Duodenal mucosa (tissue), 2 donors: ENCODE measurements around the gene CATSPER4.
A peak's percentile ranks its signal among the peaks of the same experiment; 100 is the strongest.

Experiments
- H3K27ac ChIP-seq: one replicate; pipeline ENCODE4 v1.7.0; 2013; ENCODE audit warnings: low read depth, low read length
- H3K27me3 ChIP-seq, 2 donors: one replicate each; pipeline ENCODE4 v1.7.0; 2013; ENCODE audit warnings: low read length in 2 of 2, control low read depth in 1 of 2; ENCODE audit not compliant: insufficient read depth in 2 of 2, control insufficient read depth in 1 of 2
- H3K36me3 ChIP-seq, 2 donors: one replicate each; pipeline ENCODE4 v1.7.0; 2013; ENCODE audit warnings: low read length in 2 of 2, control low read depth in 1 of 2; ENCODE audit not compliant: insufficient read depth in 2 of 2, control insufficient read depth in 1 of 2
- H3K4me1 ChIP-seq, 2 donors: one replicate each; pipeline ENCODE4 v1.7.0; 2013; ENCODE audit warnings: low read length in 2 of 2, control low read depth in 1 of 2; ENCODE audit not compliant: insufficient read depth in 2 of 2, control insufficient read depth in 1 of 2
- H3K4me3 ChIP-seq, 2 donors: one replicate each; pipeline ENCODE4 v1.7.0; 2013; ENCODE audit warnings: low read length in 2 of 2, low read depth in 1 of 2
- H3K9ac ChIP-seq, 2 donors: one replicate each; pipeline ENCODE4 v1.7.0; 2013; ENCODE audit warnings: low read length in 2 of 2, low read depth in 1 of 2
- H3K9me3 ChIP-seq, 2 donors: one replicate each; pipeline ENCODE4 v1.7.0; 2013; ENCODE audit warnings: low read length in 2 of 2, control low read depth in 1 of 2; ENCODE audit not compliant: control insufficient read depth in 1 of 2

The CATSPER4 gene

DNA sequence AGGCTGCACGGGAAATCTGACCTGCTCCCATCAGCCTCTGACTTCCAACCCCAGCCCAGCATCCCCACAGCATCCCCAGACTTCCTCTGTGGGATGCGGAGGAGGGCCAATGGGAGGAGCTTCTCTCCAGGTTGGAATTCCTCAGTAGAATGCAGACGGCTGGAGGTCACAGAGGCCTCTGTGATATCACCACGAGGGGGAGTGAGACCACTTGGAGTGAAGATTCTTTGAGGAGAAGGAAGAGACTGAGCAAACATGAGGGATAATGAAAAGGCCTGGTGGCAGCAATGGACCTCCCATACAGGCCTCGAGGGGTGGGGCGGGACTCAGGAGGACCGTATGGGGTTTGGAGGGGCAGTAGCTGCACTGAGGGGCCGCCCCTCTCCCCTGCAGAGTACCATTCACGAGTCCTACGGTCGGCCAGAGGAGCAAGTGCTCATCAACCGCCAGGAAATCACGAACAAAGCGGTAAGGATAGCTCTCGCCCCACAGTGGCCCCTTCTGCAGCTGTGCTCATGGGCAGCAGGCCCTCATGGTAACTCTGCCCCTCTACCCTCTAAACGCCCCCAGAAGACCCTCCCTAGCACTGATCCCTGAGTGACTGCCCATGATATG lies at the start of gene CATSPER4:
Gene CATSPER4, plus strand, starts transcription at position 230 of the 615 bp plus-strand sequence. Its CDS starts 26 bp downstream, at position 256.
- Histone ChIP-seq H3K4me1 (no peaks in the 10 kb centered on the region), H3K9ac (no peak within 1 kb of the TSS), H3K27ac (no peak within 1 kb of the TSS)

GRCh38 chr1:26142159-26142558 lies 48.2 kb upstream of the CATSPER4 start:
- Histone ChIP-seq H3K9ac (no peak overlapping the region), H3K4me3 (no peak overlapping the region), H3K27me3 (peaks cover 0 to 3% of the 10 kb centered on the region in 2 donors)

More for the DNA sequence above, at the start of gene CATSPER4:
- no peaks in the 10 kb centered on the region for H3K9me3 ChIP-seq
- no peak within 1 kb of the TSS for H3K4me3 ChIP-seq
- H3K27me3 ChIP-seq, result no peaks in the 10 kb centered on the region
- peaks cover 0 to 21% of the 10 kb centered on the region in 2 donors for H3K36me3 ChIP-seq

GRCh38 chr1:26145041-26145959 lies 45.1 kb upstream of the CATSPER4 start:
- no peaks in the 10 kb centered on the region for H3K36me3 ChIP-seq
- H3K9ac ChIP-seq, result peak overlapping the region in 1 of 2 donors; percentile 9
- peaks cover 0 to 3% of the 10 kb centered on the region in 2 donors for H3K4me1 ChIP-seq
- no peaks in the 10 kb centered on the region for H3K9me3 ChIP-seq
- H3K4me3 ChIP-seq, result no peak overlapping the region
- H3K27me3 ChIP-seq, result peaks cover 3 to 4% of the 10 kb centered on the region in 2 donors
- H3K27ac ChIP-seq, result no peak overlapping the region

More at GRCh38 chr1:26142159-26142558, 48.2 kb upstream of the CATSPER4 start:
- Histone ChIP-seq H3K36me3 (no peaks in the 10 kb centered on the region), H3K4me1 (peaks cover 0 to 3% of the 10 kb centered on the region in 2 donors), H3K27ac (no peak overlapping the region), H3K9me3 (no peaks in the 10 kb centered on the region)

DNA sequence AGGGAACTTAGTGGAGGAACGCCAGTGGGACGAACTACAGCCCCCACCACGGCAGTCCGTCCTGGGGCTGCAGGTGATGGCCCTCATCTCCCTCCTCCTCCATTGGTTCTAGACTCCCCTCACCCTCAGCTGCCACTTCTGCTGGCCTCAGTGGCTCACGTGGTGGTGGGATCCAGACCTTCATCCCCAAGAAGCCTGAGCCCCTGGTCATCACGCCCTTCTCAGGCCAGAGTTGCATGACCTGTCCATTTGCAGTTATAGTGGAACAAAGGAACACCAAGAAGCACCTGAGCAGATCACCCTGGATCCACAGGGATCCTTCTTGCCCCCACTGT lies 44.5 kb upstream of the CATSPER4 start:
- Histone ChIP-seq H3K4me3 (no peak overlapping the region), H3K36me3 (no peaks in the 10 kb centered on the region), H3K4me1 (peaks cover 0 to 3% of the 10 kb centered on the region in 2 donors), H3K27me3 (peaks cover 3 to 4% of the 10 kb centered on the region in 2 donors), H3K27ac (no peak overlapping the region), H3K9ac (no peak overlapping the region), H3K9me3 (no peaks in the 10 kb centered on the region)

- Histone ChIP-seq H3K27me3 (peaks cover 3 to 4% of the 10 kb centered on the region in 2 donors), H3K27ac (no peak overlapping the region), H3K36me3 (no peaks in the 10 kb centered on the region), H3K9me3 (no peaks in the 10 kb centered on the region), H3K9ac (no peak overlapping the region), H3K4me1 (peaks cover 0 to 3% of the 10 kb centered on the region in 2 donors), H3K4me3 (no peak overlapping the region)
Measured at GRCh38 chr1:26148887-26149286, 41.5 kb upstream of the CATSPER4 start.

- Histone ChIP-seq H3K27ac (no peak overlapping the region), H3K27me3 (peaks cover 24 to 25% of the 10 kb centered on the region in 2 donors), H3K4me3 (no peak overlapping the region), H3K36me3 (no peaks in the 10 kb centered on the region), H3K4me1 (no peaks in the 10 kb centered on the region), H3K9ac (no peak overlapping the region), H3K9me3 (no peaks in the 10 kb centered on the region)
Measured at GRCh38 chr1:26153966-26154532, 36.4 kb upstream of the CATSPER4 start.

GRCh38 chr1:26154750-26155149 lies 35.7 kb upstream of the CATSPER4 start:
- H3K27me3 ChIP-seq, result peaks cover 24 to 30% of the 10 kb centered on the region in 2 donors
- no peaks in the 10 kb centered on the region for H3K4me1 ChIP-seq
- H3K36me3 ChIP-seq, result no peaks in the 10 kb centered on the region
- no peak overlapping the region for H3K27ac ChIP-seq
- H3K9me3 ChIP-seq, result no peaks in the 10 kb centered on the region
- no peak overlapping the region for H3K9ac ChIP-seq
- H3K4me3 ChIP-seq, result no peak overlapping the region

DNA sequence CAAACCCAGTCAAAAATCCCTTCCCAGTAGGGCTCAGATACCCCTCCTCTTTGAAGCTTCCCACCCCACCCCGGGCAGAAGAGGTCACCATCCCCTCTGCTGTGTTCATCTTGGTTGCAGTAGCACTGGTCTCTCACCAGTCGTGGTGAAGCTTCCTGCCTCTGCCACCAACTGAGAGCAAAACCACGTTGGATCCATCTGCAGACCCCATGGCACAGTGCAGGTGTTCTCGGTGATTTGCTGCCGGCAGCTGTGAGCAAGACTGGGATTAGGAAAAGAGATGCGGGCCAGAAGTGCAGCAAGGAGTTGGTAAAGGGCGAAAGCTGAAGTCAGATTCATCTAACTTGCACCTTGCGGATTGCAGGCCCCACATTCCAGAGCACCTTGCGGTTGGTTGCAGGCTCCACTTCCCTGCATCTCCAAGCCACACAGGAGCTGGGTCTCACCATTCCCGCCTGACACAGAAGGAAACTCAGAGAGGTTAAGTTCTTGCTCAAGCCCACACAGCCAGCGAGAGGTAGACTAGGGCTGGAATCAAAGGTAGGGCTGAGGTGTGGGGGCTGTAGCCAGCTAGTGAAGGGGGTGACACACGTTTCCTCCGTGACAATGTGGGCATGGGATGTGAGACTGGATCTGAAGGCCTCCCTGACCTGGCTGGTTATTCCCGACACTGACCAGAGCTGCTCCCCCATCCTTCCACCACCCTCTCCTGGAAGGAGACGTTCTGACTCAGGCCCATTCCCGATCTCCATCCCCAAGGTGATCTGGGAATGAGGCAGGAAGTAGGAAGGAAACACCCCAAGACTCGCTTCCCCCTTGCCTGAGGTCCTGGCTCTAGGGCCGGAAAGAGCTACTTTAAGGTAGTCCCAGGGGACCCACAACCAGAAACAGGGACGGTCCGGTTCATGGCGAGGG lies 34.8 kb upstream of the CATSPER4 start:
- Histone ChIP-seq H3K27me3 (peaks cover 24 to 30% of the 10 kb centered on the region in 2 donors), H3K4me1 (no peaks in the 10 kb centered on the region), H3K9me3 (no peaks in the 10 kb centered on the region), H3K36me3 (no peaks in the 10 kb centered on the region), H3K9ac (no peak overlapping the region), H3K27ac (no peak overlapping the region), H3K4me3 (no peak overlapping the region)

- no peak overlapping the region for H3K9ac ChIP-seq
Measured at GRCh38 chr1:26156285-26157038, 33.9 kb upstream of the CATSPER4 start.

More at GRCh38 chr1:26156285-26157038, 33.9 kb upstream of the CATSPER4 start:
- peaks cover 5 to 7% of the 10 kb centered on the region in 2 donors for H3K4me1 ChIP-seq
- no peak overlapping the region for H3K4me3 ChIP-seq
- H3K27ac ChIP-seq, result no peak overlapping the region
- peaks cover 27 to 38% of the 10 kb centered on the region in 2 donors for H3K27me3 ChIP-seq
- H3K36me3 ChIP-seq, result no peaks in the 10 kb centered on the region
- no peaks in the 10 kb centered on the region for H3K9me3 ChIP-seq
